ENCODE results near the gene MKI67. TPM values are rescaled to one million over a fixed set of nuclear protein-coding genes. Genes with fewer than 3 reads are reported as not detected.

MKI67 gene
- total and polyA plus RNA-seq, 2 of the 4 experiments (the other 2 are of a cell fraction), result 13.5 to 36.4 TPM

GRCh38 chr10:128165536-128165935 lies 39.3 kb upstream of the MKI67 start:
- in situ Hi-C loops (cut with MboI; ENCODE audit: low sequenced_read_pairs), result no loop called here
- H2BK120ac ChIP-seq (ENCODE audit: low read depth, low read length), result no peak overlapping the region
- no peak overlapping the region for H3K14ac ChIP-seq (replicated peaks; ENCODE audit: low read depth, low read length)
- no peaks in the 10 kb centered on the region for H4K20me1 ChIP-seq (ENCODE audit: insufficient read depth, low read length)
- no peak overlapping the region for H2BK15ac ChIP-seq (ENCODE audit: low read depth, low read length)
- H2AK5ac ChIP-seq (ENCODE audit: low read depth, low read length), result no peak overlapping the region
- H3K56ac ChIP-seq (ENCODE audit: extremely low read depth, insufficient read depth, low read length), result no peak overlapping the region
- ChIA-PET CTCF (no interaction called here), POLR2A (ENCODE audit: unreplicated experiment) (no interaction called here)
- H3K9ac ChIP-seq (ENCODE audit: low read depth, low read length), result no peak overlapping the region
- intact Hi-C loops (cut with micrococcal nuclease), result no loop called here
- no peak overlapping the region for H2BK5ac ChIP-seq (ENCODE audit: low read depth, low read length, poor library complexity, severe bottlenecking)
- H2AK9ac ChIP-seq (replicated peaks; ENCODE audit: low read depth, low read length, poor library complexity), result no peak overlapping the region
- BruUV-seq (replicated peaks), result no TSS peak
- H3K27me3 ChIP-seq (ENCODE audit: control insufficient read depth, insufficient read depth, low read length), result no peaks in the 10 kb centered on the region
- H2BK20ac ChIP-seq (ENCODE audit: low read depth, low read length), result no peak overlapping the region
- no peak overlapping the region for H3K27ac ChIP-seq (ENCODE audit: insufficient read depth, low read length)
- no peak overlapping the region for H4K91ac ChIP-seq (ENCODE audit: insufficient read depth, low read depth, low read length)
- dilution Hi-C loops (cut with HindIII; ENCODE audit: low sequenced_read_pairs, unreplicated experiment), result no loop called here
- ATAC-seq (ENCODE audit: low read depth) (no peak), DNase-seq (no peak)
- H3K4me1 ChIP-seq (ENCODE audit: control insufficient read depth, insufficient read depth, low read length), result no peaks in the 10 kb centered on the region
- no peak overlapping the region for H3K18ac ChIP-seq (ENCODE audit: low read depth, low read length)
- TF ChIP-seq MAZ (IDR thresholded peaks at IDR 0.05; ENCODE audit: borderline replicate concordance, low read depth, low read length), result no peak
- no peak for TF ChIP-seq POLR2A (IDR thresholded peaks at IDR 0.05; ENCODE audit: low read depth, low read length)
- no peak for TF ChIP-seq SMC3 (IDR thresholded peaks at IDR 0.05; ENCODE audit: low read depth, low read length)
- TF ChIP-seq, protein P1, sequence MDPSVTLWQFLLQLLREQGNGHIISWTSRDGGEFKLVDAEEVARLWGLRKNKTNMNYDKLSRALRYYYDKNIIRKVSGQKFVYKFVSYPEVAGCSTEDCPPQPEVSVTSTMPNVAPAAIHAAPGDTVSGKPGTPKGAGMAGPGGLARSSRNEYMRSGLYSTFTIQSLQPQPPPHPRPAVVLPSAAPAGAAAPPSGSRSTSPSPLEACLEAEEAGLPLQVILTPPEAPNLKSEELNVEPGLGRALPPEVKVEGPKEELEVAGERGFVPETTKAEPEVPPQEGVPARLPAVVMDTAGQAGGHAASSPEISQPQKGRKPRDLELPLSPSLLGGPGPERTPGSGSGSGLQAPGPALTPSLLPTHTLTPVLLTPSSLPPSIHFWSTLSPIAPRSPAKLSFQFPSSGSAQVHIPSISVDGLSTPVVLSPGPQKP (IDR thresholded peaks at IDR 0.05; ENCODE audit: borderline replicate concordance, low read depth, low read length), result no peak
- no peak for TF ChIP-seq RCOR1 (IDR thresholded peaks at IDR 0.05; ENCODE audit: insufficient replicate concordance, low read length)
- TF ChIP-seq NFE2L2 (IDR thresholded peaks at IDR 0.05; ENCODE audit: low read depth, low read length), result no peak
- no peak for TF ChIP-seq CHD1 (IDR thresholded peaks at IDR 0.05; ENCODE audit: low read depth, low read length)
- TF ChIP-seq MAFK (IDR thresholded peaks at IDR 0.05; ENCODE audit: low read depth, low read length), result no peak
- H4K8ac ChIP-seq (ENCODE audit: low read depth in 2 of 2, low read length in 2 of 2), result no peak overlapping the region
- no peaks in the 10 kb centered on the region for H3K9me1 ChIP-seq (ENCODE audit: insufficient read depth, low read length)
- H2AFZ ChIP-seq (replicated peaks; ENCODE audit: low read length, poor library complexity), result no peak overlapping the region
- H3K4me2 ChIP-seq (ENCODE audit: low read depth, low read length), result no peak overlapping the region
- H3K23ac ChIP-seq (ENCODE audit: low read depth, low read length), result no peak overlapping the region
- no peaks in the 10 kb centered on the region for H3K36me3 ChIP-seq (ENCODE audit: control insufficient read depth, insufficient read depth, low read length)
- H3K9me3 ChIP-seq (ENCODE audit: control insufficient read depth, insufficient read depth, low read length), result no peaks in the 10 kb centered on the region
- H3K4me3 ChIP-seq (ENCODE audit: insufficient read depth, low read depth, low read length), result no peak overlapping the region
- no peaks in the 10 kb centered on the region for H3K79me1 ChIP-seq (ENCODE audit: low read depth in 1 of 2, low read length in 2 of 2)
- no peak overlapping the region for H3K4ac ChIP-seq (ENCODE audit: low read depth, low read length)
- 94% methylated on average over 3 of the region's 6 CpGs; no CpG with 5 or more reads in 1 of the 2 experiments for WGBS, 2 experiments (ENCODE audit: extremely low coverage in 2 of 2, insufficient read length in 1 of 2)
- H4K5ac ChIP-seq (ENCODE audit: low read depth, low read length), result no peak overlapping the region
